HAP-1 (cell line): Measurements from ENCODE around the gene OR7G2.
A peak's percentile ranks its signal among the peaks of the same experiment; 100 is the strongest.
"Not testable (repeated sequence)": the region's sequence is repeated elsewhere in the genome, so short reads cannot be mapped to it uniquely, and the experiment has no call there.

Experiments
- DNase-seq, 2 experiments: peaks; one replicate each; pipeline ENCODE4 v3.0.0-alpha.2; 2016 to 2020; ENCODE audit warnings: low spot score in 2 of 2
- H3K27me3 ChIP-seq: fragments of 250-450 bp; sonication (Bioruptor Pico); 2 replicates; pipeline ENCODE4 v1.5.1; 2020; ENCODE audit warnings: low read depth, mild to moderate bottlenecking, moderate library complexity
- H3K36me3 ChIP-seq: fragments of 250-450 bp; sonication (Bioruptor Pico); replicated peaks from 2 replicates; pipeline ENCODE4 v1.5.1; 2020; ENCODE audit warnings: mild to moderate bottlenecking
- H3K4me1 ChIP-seq: fragments of 250-450 bp; sonication (Bioruptor Pico); 2 replicates; pipeline ENCODE4 v1.5.1; 2020; ENCODE audit warnings: mild to moderate bottlenecking
- H3K4me3 ChIP-seq: fragments of 250-450 bp; sonication (Bioruptor Pico); 2 replicates; pipeline ENCODE4 v1.5.1; 2020; ENCODE audit warnings: mild to moderate bottlenecking, moderate library complexity
- H3K9me3 ChIP-seq: fragments of 250-450 bp; sonication (Bioruptor Pico); 2 replicates; pipeline ENCODE4 v1.5.1; 2020; ENCODE audit warnings: mild to moderate bottlenecking, moderate library complexity
- in situ Hi-C: fragments of 300-500 bp; cut with MboI; formaldehyde crosslinking; loops from 3 replicates; pipeline ENCODE4 v1.14.3; 2020; ENCODE audit warnings: low sequenced_read_pairs, inconsistent platforms, mixed read lengths

The OR7G2 gene

DNA sequence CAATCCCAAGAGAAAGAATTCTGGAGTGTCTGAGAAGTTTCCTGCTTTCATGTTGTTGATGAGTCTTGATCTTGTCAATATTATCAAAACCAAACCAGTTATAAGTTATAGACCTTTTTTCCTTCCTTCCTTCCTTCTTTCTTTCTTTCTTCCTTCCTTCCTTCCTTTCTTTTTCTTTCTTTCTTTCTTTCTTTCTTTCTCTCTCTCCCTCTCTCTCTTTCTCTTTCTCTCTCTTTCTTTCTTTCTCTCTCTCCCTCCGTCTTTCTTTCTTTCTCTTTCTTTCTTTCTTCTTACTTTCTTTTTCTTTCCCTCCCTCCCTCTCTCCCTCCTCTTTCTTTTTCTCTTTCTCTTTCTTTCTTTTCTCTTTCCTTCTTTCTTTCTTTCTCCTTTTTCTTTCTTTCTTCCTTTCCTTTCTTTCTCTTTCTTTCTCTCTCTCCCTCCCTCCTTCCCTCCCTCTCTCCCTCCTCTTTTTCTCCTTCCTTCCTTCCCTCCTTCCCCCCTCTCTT, 19.7 kb upstream of the OR7G2 start, which contains the start of gene OR7G3:
OR7G3 (minus strand) TSS at position 51 of the 506 bp plus-strand sequence; CDS start at position 51, 0 bp downstream.
- Histone ChIP-seq H3K4me1 (no peaks in the 10 kb centered on the region), H3K4me3 (no peak within 1 kb of the TSS), H3K27me3 (no peaks in the 10 kb centered on the region), H3K36me3 (no peaks in the 10 kb centered on the region), H3K9me3 (no peaks in the 10 kb centered on the region)
- in situ Hi-C loops: no loop called here
- DNase-seq: no peak

DNA sequence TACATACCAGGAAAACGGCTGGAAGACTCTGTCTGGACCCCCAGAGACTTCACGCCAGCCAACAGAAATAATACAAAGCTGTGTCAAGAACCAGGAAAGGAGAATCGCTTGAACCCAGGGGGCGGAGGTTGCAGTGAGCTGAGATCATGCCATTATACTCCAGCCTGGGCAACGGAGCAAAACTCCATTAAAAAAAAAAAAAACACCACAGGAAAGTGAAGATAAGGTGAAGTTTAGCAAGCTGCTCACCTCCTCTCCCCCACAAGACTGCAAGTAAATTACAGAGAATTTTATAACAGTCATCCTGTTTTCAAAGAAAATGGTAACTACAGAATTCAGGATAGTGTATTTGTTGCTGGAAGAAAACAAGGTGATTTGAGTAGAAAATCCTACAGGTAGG, 9.3 kb upstream of the OR7G2 start:
- no peaks in the 10 kb centered on the region for H3K9me3 ChIP-seq
- H3K27me3 ChIP-seq: no peaks in the 10 kb centered on the region
- in situ Hi-C loops: no loop called here
- H3K36me3 ChIP-seq: no peaks in the 10 kb centered on the region
- DNase-seq: no peak
- H3K4me1 ChIP-seq: no peaks in the 10 kb centered on the region
- no peak overlapping the region for H3K4me3 ChIP-seq

DNA sequence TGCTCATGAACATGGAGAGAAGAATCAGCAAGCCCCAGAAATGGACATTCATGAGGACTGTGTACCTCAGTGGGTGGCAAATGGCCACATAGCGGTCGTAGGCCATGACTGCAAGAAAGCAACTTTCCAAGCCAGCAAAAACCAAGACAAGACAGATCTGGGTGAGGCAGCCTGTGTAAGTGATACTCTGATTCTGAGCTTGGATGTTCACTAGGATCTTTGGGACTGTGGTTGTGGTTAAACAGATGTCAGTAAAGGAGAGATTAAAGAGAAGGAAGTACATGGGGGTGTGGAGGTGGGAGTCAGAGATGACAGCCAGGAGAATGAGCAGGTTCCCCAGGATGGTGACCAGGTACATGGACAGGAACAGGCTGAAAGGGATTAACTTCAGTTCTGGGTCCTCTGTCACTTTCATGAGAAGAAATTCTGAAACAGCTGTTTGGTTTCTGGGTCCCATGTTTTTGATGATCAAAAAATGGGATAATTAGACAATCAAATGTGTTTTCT, 8.1 kb upstream of the OR7G2 start, which contains the start of gene OR7G1:
OR7G1 (minus strand) TSS at position 457 of the 507 bp plus-strand sequence; CDS start at position 457, 0 bp downstream.
- Histone ChIP-seq H3K4me3 (no peak within 1 kb of the TSS), H3K9me3 (no peaks in the 10 kb centered on the region), H3K36me3 (no peaks in the 10 kb centered on the region), H3K4me1 (no peaks in the 10 kb centered on the region), H3K27me3 (no peaks in the 10 kb centered on the region)
- DNase-seq: no peak
- in situ Hi-C loops: no loop called here

DNA sequence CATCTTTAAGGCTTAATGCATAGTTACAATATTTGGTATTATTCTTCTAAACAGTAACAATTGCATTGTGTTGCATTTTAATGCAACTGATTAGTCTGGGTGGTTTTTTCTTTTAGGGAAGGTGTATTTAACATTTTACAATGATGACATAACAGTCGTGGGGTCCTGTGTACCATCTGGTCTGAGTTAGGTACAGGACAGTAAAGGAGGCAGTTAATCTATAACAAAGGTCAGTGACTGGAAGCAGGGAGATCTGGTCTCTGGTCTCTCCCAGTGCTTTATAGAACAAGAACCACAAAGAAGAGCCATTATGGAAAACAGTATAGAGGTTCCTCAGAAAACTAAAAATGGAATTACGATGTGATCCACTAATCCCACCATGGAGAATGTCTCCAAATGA, 2.7 kb upstream of the OR7G2 start:
- H3K9me3 ChIP-seq: no peaks in the 10 kb centered on the region
- H3K36me3 ChIP-seq: no peaks in the 10 kb centered on the region
- DNase-seq: no peak
- in situ Hi-C loops: no loop called here
- no peak overlapping the region for H3K4me3 ChIP-seq
- no peaks in the 10 kb centered on the region for H3K27me3 ChIP-seq
- no peaks in the 10 kb centered on the region for H3K4me1 ChIP-seq

DNA sequence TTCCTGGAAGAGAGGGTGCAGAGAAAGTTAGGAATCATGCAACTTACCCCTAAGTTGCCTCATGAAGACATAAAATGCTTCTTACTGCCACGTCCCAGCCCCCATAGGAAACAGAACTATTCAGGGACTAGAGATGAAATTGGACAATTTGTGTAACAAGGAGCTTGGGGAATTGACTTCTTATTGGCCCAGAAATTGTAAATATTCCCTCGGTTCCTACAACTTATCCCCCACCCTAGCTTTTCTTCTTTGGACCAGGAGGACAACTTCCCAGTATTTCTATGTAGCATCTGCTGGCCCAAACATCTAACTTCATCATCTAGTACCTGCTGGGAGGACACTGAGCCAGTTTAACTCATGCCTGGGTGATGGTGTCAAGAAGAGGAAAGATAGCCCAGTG, 20.5 kb downstream of the OR7G2 start, which contains the start of gene OR1M1:
OR1M1 (plus strand) TSS at position 301 of the 400 bp plus-strand sequence. CDS start 6,184 bp downstream, outside the sequence.
- no peak for DNase-seq
- in situ Hi-C loops: loop anchor here (10.0 kb wide), 1 partner anchor 432 kb away; no protein-coding TSS in a partner anchor
- Histone ChIP-seq H3K36me3 (no peaks in the 10 kb centered on the region), H3K4me3 (no peak within 1 kb of the TSS), H3K9me3 (no peaks in the 10 kb centered on the region), H3K4me1 (no peaks in the 10 kb centered on the region), H3K27me3 (peaks cover 19% of the 10 kb centered on the region; the same call in 1 of the 2 replicates)

DNA sequence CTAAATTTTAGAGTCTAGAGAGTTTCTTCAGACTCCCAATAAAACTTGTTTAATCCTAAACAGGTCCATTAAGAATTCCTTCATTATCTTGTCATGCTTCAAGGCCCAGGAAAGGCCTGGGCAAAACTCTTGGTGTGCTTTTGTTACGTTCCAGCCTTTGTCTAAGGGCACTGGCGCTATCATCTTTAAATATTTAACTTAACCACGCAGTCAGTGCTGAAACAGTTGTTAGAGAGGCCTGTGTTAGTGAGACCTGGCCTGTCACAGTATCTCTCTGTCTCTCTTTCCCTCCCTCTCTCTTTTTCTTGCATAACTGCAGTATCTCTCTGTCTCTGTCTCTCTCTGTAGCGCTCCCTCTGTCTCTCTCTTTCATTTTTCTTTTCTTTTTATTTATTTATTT, 28.6 kb downstream of the OR7G2 start:
- Histone ChIP-seq H3K9me3 (no peaks in the 10 kb centered on the region), H3K4me3 (no peak overlapping the region), H3K27me3 (no peaks in the 10 kb centered on the region), H3K4me1 (peaks cover 11% of the 10 kb centered on the region), H3K36me3 (no peaks in the 10 kb centered on the region)
- in situ Hi-C loops: no loop called here
- DNase-seq: no peak

DNA sequence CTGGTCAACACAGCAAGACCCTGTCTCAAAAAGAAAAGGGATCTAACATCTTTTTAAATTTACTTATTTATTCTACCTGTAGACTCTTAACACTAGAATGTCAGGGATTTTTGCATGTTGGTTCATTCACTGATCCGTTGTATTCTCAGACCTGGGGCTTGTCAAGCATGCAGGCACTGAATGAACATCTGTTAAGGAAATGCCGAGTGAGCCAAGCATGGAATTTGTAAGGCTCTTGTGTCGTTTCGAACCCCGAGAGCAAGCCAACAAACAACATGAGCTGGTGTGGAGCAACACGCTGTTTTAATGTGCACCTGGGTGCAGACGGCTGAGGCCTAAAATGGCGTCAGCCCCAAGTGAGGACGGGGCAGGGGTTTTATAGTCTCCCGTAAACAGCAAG, 30.4 kb downstream of the OR7G2 start:
- Histone ChIP-seq H3K27me3 (no peaks in the 10 kb centered on the region), H3K4me3 (no peak overlapping the region), H3K4me1 (peaks cover 11% of the 10 kb centered on the region), H3K36me3 (no peaks in the 10 kb centered on the region), H3K9me3 (no peaks in the 10 kb centered on the region)
- DNase-seq: no peak
- in situ Hi-C loops: no loop called here

DNA sequence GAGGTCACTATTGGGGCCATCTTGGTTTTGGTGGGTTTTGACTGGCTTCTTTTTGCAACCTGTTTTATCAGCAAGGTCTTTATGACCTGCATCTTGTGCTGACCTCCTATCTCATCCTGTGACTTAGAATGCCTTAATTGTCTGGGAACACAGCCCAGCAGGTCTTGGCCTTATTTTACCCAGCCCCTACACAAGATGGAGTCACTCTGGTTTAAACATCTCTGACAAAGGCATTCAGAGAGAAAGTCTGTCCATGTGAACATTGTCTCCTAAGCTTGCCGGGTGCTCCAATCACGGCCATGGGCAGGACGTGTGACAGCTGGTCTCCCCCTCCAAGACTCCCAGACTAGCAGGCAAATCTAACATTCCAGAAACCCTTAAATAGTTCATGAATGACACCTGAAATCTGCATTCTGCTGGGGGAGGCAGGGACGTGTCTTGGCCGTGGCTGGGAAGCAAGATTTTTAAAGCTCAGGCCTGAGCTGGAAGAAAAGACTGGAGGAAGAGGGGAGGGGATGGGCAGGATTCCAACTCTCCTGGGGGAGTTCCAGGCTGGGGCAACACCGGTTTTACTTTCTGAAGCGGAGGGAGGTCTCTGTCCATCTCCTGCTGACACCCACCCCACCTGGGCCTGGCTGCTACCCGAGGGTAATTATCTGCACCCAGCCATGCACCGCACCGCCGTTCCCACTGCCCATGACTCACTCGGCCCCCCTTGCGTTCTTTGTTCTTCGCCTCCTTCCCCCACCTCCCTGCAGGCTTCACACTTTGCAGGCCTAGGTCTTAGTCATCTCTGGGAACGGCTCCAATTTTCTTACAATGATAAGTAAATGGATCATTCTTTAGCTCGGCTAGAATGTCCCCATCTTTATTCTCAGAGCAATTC, 32.0 kb downstream of the OR7G2 start:
- H3K4me1 ChIP-seq: peaks cover 11% of the 10 kb centered on the region
- no peaks in the 10 kb centered on the region for H3K36me3 ChIP-seq
- no peak overlapping the region for H3K4me3 ChIP-seq
- peak; percentile 81 to 88 for DNase-seq
- in situ Hi-C loops: no loop called here
- no peaks in the 10 kb centered on the region for H3K9me3 ChIP-seq
- no peaks in the 10 kb centered on the region for H3K27me3 ChIP-seq

DNA sequence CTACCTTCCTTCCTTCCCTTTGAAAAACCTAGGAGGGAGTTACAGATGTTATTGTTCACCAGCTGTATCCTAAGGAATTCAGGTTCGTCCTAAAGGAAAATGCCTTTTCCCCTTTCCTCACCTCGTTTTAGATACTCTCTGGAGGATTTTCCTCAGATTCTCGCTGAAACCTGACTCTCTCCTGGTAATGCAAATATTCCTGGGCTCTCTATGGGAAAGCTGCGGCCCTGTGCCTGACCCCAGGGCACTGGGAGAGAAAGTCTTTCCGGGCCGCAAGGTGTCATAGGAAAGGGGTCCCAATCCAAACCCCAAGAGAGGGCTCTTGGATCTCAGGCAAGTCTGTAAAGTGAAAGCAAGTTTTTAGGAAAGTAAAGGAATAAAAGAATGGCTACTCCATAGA, 33.5 kb downstream of the OR7G2 start:
- Histone ChIP-seq H3K4me1 (peaks cover 11% of the 10 kb centered on the region), H3K9me3 (no peaks in the 10 kb centered on the region), H3K27me3 (no peaks in the 10 kb centered on the region), H3K36me3 (no peaks in the 10 kb centered on the region), H3K4me3 (no peak overlapping the region)
- in situ Hi-C loops: no loop called here
- DNase-seq: no peak

DNA sequence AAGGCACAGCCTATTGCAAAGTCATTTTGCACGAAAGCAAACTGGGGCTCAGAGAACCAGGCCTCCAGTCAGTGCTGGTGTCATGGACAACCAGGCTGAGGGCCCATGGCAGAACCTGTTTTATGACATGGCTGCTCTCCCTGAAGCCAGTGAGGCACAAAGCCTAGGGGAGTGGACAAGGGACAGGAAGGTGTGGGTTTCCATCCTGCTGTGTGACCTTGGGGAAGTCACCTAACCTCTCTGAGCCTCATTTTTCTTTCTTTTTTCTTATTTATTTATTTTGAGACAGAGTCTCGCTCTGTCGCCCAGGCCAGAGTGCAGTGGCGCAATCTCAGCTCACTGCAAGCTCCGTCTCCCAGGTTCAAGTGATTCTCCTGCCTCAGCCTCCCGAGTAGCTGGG, 35.6 kb downstream of the OR7G2 start:
- in situ Hi-C loops, H3K27me3 ChIP-seq, H3K9me3 ChIP-seq, H3K4me3 ChIP-seq, H3K36me3 ChIP-seq, DNase-seq: not testable (repeated sequence)
- H3K4me1 ChIP-seq: peaks cover 11% of the 10 kb centered on the region

DNA sequence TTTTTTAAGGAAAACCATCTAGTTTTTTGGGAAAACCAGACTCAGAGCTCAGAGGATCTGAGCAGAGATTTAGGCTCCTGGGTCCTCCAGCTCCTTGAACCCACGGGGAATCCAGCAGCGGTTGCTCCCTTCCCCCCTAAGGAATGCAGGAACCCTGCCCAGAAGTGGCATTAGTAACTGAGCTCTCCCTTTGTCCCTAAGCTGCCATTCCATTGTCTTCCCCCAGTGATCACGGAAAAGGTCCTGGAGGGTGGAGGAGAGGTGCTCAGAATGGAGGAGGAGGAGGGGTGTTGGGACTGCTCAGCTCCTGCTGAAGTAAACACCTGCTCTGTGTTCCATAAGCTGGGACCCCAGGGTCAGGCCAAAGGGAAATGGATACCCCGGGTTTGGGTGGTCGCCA, 37.2 kb downstream of the OR7G2 start:
- no peak overlapping the region for H3K4me3 ChIP-seq
- H3K9me3 ChIP-seq: no peaks in the 10 kb centered on the region
- no peaks in the 10 kb centered on the region for H3K36me3 ChIP-seq
- H3K27me3 ChIP-seq: no peaks in the 10 kb centered on the region
- H3K4me1 ChIP-seq: peaks cover 6% of the 10 kb centered on the region
- DNase-seq: peak; percentile 60 to 72
- in situ Hi-C loops: no loop called here

DNA sequence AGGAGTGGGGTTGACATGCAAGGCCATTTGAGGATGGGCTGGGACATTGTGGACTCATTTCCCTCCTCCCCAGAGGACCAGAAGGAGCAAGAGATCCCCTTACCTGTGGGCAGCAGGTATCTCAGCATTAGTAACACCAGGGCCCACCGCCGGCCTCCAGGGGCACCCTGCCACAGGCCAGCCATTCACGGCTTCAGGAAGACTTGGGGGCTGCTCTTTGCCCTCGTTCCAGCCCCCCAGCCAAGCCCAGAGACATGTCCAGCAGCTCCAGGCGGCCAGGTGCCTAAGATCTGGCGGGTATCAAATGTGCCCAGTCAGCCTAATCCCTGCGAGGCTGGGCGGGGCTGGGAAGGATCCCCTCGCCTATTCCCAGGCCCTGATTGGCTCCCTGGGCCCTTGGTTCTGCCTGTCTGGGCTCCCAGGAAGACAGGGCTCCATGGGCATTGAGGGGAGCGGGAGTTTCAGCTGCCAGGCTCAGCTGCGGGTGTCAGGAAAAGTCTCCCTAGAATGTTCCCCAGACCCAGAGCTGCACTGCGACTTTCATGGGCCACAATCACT, 41.7 kb downstream of the OR7G2 start:
- in situ Hi-C loops: no loop called here
- no peak for DNase-seq
- H3K27me3 ChIP-seq: no peaks in the 10 kb centered on the region
- no peaks in the 10 kb centered on the region for H3K9me3 ChIP-seq
- no peaks in the 10 kb centered on the region for H3K4me1 ChIP-seq
- H3K36me3 ChIP-seq: no peaks in the 10 kb centered on the region
- H3K4me3 ChIP-seq: no peak overlapping the region

DNA sequence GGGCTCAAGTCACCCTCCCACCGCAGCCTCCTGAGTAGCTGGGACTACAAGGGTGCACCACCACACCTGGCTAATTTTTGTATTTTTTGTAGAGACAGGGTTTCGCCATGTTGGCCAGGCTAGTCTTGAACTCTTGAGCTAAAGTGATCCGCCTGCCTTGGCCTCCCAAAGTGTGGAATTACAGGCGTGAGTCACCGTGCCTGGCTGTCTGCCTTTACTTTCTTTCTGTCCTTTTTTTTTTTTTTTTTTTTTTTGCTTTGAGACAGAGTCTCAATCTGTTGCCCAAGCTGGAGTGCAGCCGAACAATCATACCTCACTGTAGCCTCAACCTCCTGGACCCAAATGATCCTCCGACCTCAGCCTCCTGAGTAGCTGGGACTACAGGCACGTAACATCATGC, 45.4 kb downstream of the OR7G2 start:
- Histone ChIP-seq H3K9me3 (no peaks in the 10 kb centered on the region), H3K27me3 (no peaks in the 10 kb centered on the region), H3K36me3 (no peaks in the 10 kb centered on the region), H3K4me3 (no peak overlapping the region), H3K4me1 (no peaks in the 10 kb centered on the region)
- no peak for DNase-seq
- in situ Hi-C loops: no loop called here
